SW480 (cell line): ENCODE measurements around the gene MMAB.

Source experiments
- DNase-seq: peaks from one replicate; pipeline ENCODE4 v3.0.0-alpha.2; 2016; ENCODE audit warnings: low spot score

Gene MMAB

GRCh38 chr12:109512608-109513007 lies 60.7 kb downstream of the MMAB start:
- no peak for DNase-seq

GRCh38 chr12:109510196-109510595 lies 63.1 kb downstream of the MMAB start:
- DNase-seq = no peak

GRCh38 chr12:109504068-109504467 lies 69.2 kb downstream of the MMAB start:
- DNase-seq = no peak
